Tibial nerve (tissue), 4 donors: ENCODE measurements around the gene COL6A2. TPM values are rescaled to one million over a fixed set of nuclear protein-coding genes. Genes with fewer than 3 reads are reported as not detected.

Experiments
- DNase-seq, 2 donors: peaks; one replicate each; pipeline ENCODE4 v3.0.0-alpha.2; 2019; ENCODE audit warnings: low spot score in 2 of 2
- H3K27ac ChIP-seq, 4 donors: fragments of 200-600 bp; sonication (generic) in 3 of 4; one replicate each; pipeline ENCODE4 v1.5.1; 2017 to 2019; ENCODE audit warnings: mild to moderate bottlenecking in 1 of 4
- H3K27me3 ChIP-seq, 2 donors: fragments of 200-600 bp; sonication (generic) in 1 of 2; one replicate each; pipeline versions ENCODE4 v1.5.1 to v1.6.0; 2017 to 2019
- H3K36me3 ChIP-seq, 3 donors: fragments of 200-600 bp; sonication (generic); one replicate each; pipeline ENCODE4 v1.5.1; 2018 to 2019
- H3K4me1 ChIP-seq, 4 donors: fragments of 200-600 bp; sonication (generic) in 3 of 4; one replicate each; pipeline ENCODE4 v1.5.1; 2017 to 2019
- H3K4me3 ChIP-seq, 4 donors: fragments of 200-600 bp; sonication (generic) in 3 of 4; one replicate each; pipeline ENCODE4 v1.5.1; 2017 to 2019; ENCODE audit warnings: mild to moderate bottlenecking in 1 of 4, moderate library complexity in 1 of 4
- H3K9me3 ChIP-seq, 4 donors: fragments of 200-600 bp; sonication (generic) in 3 of 4; one replicate each; pipeline ENCODE4 v1.5.1; 2017 to 2019
- CTCF ChIP-seq, 5 experiments: fragments of 200-600 bp in 3 of 5; fragments of 450-650 bp in 2 of 5; sonication (generic) in 3 of 5; IDR thresholded peaks; one replicate each; pipeline ENCODE4 v1.5.1; 2016 to 2019; ENCODE audit warnings: antibody characterized with exemption in 5 of 5, mild to moderate bottlenecking in 3 of 5, moderate library complexity in 2 of 5
- EP300 ChIP-seq, 2 donors: sonication (generic); formaldehyde crosslinking; IDR thresholded peaks; one replicate each; pipeline ENCODE4 v1.6.1; 2017; ENCODE audit warnings: antibody characterized with exemption in 2 of 2, mild to moderate bottlenecking in 1 of 2
- POLR2A ChIP-seq, 2 donors: fragments of 450-650 bp; IDR thresholded peaks; one replicate each; pipeline ENCODE4 v1.6.1; 2017; ENCODE audit warnings: antibody characterized with exemption in 2 of 2, mild to moderate bottlenecking in 2 of 2, moderate library complexity in 2 of 2
- WGBS, 2 donors: methylation state at CpG; one replicate each; pipeline ENCODE4 v1.1.5; 2018; 5-methylcytosine and 5-hydroxymethylcytosine counted together
- total RNA-seq, 4 donors: library from RNA; depleted of rRNA; stranded (reverse); fragments of >200 nt; gene quantifications; one replicate each; pipeline ENCODE4 v1.1.0, GENCODE V29; 2016

The COL6A2 gene
- total RNA-seq, 4 donors from 2014 or later, result 470 to 1,210 (median 744) TPM

DNA sequence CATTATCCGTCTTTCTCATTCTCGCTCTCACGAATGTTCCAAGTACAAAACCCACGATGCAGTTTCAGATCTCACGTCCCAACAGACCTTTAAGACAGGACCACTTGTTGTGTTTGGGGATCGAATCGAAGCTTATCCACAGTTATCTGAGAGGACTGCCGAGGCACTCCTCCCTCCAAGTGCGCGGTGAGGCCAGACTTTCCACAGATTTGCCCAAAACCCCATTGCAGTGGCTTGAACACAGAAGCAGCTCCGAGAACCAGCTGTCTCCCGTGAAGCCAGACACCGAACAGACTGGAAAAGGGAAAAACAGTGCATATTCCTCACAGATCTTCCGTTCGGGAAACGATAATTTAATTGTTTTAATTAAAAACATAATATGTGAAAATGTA lies 46.5 kb upstream of the COL6A2 start:
- TF ChIP-seq POLR2A (IDR thresholded peaks at IDR 0.05), result no peak
- no peak for TF ChIP-seq CTCF (IDR thresholded peaks at IDR 0.05)
- no peak for TF ChIP-seq EP300 (IDR thresholded peaks at IDR 0.05)
- no peaks in the 10 kb centered on the region for H3K9me3 ChIP-seq
- WGBS, 2 donors, result 77 to 81% methylated on average over 16 of the region's 16 CpGs
- peak overlapping the region in 1 of 4 donors; percentile 87 for H3K27ac ChIP-seq
- no peaks in the 10 kb centered on the region for H3K27me3 ChIP-seq
- DNase-seq, result no peak
- no peak overlapping the region for H3K4me3 ChIP-seq
- H3K4me1 ChIP-seq, result peaks cover 0 to 50% (median 25%) of the 10 kb centered on the region in 4 donors
- no peaks in the 10 kb centered on the region for H3K36me3 ChIP-seq

GRCh38 chr21:46051821-46052675 lies 45.9 kb upstream of the COL6A2 start:
- WGBS, 2 donors, result 89 to 91% methylated on average over 28 to 33 of the region's 33 CpGs
- H3K36me3 ChIP-seq, result no peaks in the 10 kb centered on the region
- TF ChIP-seq POLR2A (IDR thresholded peaks at IDR 0.05) (no peak), CTCF (IDR thresholded peaks at IDR 0.05) (no peak), EP300 (IDR thresholded peaks at IDR 0.05) (no peak)
- H3K9me3 ChIP-seq, result no peaks in the 10 kb centered on the region
- no peaks in the 10 kb centered on the region for H3K27me3 ChIP-seq
- H3K4me3 ChIP-seq, result no peak overlapping the region
- no peak for DNase-seq
- H3K4me1 ChIP-seq, result peaks cover 0 to 57% (median 28%) of the 10 kb centered on the region in 4 donors
- peak overlapping the region in 1 of 4 donors; percentile 87 for H3K27ac ChIP-seq

GRCh38 chr21:46052703-46053651 lies 44.9 kb upstream of the COL6A2 start:
- 58 to 78% methylated on average over 31 of the region's 31 CpGs for WGBS, 2 donors
- Histone ChIP-seq H3K9me3 (no peaks in the 10 kb centered on the region), H3K27ac (peak overlapping the region in 2 of 4 donors; percentile 42 to 55)

DNA sequence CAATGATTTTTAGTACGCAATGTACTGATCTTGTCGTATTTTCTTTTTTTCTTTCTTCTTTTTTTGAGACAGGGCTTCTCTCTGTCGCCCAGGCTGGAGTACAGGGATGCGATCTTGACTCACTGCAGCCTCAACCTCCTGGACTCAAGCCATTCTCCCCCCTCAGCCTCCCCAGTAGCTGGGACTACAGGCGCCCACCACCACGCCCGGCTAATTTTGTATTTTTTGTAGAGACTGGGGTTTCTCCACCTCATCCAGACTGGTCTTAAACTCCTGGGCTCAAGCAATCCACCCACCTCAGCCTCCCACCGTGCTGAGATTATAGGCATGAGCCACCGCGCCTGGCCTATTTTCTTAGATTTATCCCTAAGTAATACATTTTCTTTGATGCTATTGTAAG lies 43.9 kb upstream of the COL6A2 start:
- Histone ChIP-seq H3K9me3 (no peaks in the 10 kb centered on the region), H3K4me1 (peaks cover 0 to 55% (median 29%) of the 10 kb centered on the region in 4 donors), H3K36me3 (no peaks in the 10 kb centered on the region), H3K4me3 (no peak overlapping the region), H3K27me3 (no peaks in the 10 kb centered on the region), H3K27ac (peak overlapping the region in 2 of 4 donors; percentile 89 to 94)
- no peak for DNase-seq
- WGBS, 2 donors, result 72 to 73% methylated on average over 10 of the region's 10 CpGs
- TF ChIP-seq POLR2A (IDR thresholded peaks at IDR 0.05) (no peak), CTCF (IDR thresholded peaks at IDR 0.05) (no peak), EP300 (IDR thresholded peaks at IDR 0.05) (no peak)

More at GRCh38 chr21:46052703-46053651, 44.9 kb upstream of the COL6A2 start:
- Histone ChIP-seq H3K4me1 (peaks cover 0 to 59% (median 29%) of the 10 kb centered on the region in 4 donors), H3K4me3 (no peak overlapping the region), H3K36me3 (no peaks in the 10 kb centered on the region), H3K27me3 (no peaks in the 10 kb centered on the region)
- TF ChIP-seq CTCF (IDR thresholded peaks at IDR 0.05) (no peak), POLR2A (IDR thresholded peaks at IDR 0.05) (no peak), EP300 (IDR thresholded peaks at IDR 0.05) (no peak)
- no peak for DNase-seq
